DMS 273 (cell line): ENCODE measurements around the gene ATXN7L1.
"Not testable (repeated sequence)": the region's sequence is repeated elsewhere in the genome, so short reads cannot be mapped to it uniquely, and the experiment has no call there.

ENCODE experiments used
- DNase-seq: peaks from one replicate; lab custom pipeline; 2025; ENCODE audit not compliant: unreplicated experiment; lab: John Stamatoyannopoulos, UW

The ATXN7L1 gene

DNA sequence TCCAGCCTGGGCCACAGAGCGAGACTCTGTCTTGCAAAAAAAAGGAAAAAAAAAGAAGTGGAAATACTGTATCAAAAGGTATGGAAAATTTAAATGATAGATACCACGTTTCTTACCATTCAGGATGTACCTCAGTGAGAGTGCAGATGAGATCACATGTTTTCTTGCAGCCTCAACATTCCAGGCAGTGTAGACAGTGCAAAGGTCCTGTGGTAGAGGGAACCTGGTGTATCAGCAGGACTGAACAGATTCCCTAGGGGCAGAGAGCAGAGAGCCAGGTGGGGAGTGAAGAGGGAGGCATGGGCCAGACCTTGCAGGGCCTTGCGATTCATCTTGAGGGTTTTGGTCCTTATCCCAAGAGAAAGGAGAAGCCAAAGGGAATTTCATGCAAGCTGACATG, 17.7 kb upstream of the ATXN7L1 start:
- DNase-seq, result no peak

DNA sequence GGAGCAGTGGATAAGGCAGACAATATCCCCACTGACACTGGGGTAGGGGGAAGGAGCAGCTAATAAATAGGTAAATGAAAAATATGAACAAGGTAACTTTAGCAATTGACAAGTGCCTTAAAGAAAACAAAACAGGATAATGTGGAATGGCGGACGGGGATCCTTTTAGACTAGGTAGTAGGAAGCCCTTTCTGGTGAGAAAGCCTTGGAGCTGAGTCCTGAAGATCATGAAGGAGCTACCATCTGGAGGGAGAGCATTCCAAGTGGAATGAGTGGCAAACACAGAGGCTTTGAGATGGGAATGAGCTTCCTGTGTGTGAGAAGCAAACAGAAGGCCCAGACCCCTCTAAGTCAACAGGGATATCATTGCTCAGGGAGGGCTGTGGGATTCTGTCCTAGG, 16.0 kb upstream of the ATXN7L1 start:
- DNase-seq, result no peak

DNA sequence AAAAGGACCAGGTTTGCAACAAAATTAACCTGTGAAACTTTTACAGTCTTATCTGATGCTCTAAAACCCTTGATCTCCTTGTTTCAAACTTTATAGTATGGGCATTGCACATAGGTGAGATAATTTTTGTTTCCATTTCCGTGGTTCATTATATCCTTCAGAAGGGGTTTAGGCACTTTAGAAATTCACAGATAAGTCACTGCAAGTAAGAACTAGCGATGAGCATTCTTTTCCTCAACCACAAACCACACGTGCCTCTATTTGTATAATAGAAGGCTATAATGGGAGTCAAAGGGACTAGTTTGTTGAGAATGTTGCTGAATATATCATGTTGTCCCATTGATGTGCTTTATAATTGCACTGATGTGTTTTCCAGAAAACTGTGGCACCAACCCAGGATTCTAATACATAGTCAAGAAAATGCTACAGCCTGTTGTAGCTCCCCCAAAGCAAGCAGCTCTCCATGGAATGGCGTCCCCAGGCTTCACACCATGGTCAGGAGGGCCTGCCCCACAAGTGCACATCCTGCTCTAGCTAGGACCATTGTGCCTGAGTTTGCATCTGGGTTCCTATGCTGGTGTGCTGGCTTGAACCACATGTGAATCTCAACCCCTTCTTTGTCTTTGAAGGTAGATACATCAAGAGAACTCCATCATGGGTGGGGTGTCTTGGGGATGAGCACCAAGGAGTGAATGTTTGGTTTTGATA, 14.0 kb upstream of the ATXN7L1 start:
- DNase-seq, result no peak

DNA sequence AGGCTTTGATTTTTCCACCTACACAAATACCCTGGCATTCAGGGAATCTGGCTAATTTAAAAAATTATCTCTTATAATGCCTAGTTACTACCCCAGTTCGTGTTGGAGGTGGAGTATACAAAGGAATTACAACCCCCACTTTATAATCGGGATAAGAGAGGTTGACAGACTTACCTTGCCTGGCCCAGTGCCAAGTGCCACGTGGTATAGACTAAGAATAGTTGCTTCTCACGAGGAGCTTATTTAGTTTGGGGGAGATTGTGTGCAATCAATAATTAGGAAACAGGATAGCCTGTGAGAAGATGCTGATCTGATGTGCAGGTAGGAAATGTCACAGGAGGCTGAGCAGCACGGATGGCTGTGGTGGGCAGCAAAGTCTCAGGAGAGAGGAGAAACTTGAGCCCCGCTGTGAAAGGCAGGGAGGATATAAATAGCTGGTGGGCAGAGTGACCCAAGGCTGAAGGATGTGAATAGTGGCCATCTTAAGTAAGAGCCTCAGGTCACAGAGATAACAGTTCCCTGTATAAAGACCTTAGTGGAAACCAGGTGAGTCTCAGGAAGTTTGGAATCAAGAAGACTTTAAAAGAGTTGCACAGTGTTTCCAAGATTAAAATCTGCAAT, 11.3 kb upstream of the ATXN7L1 start:
- peak; percentile 53 for DNase-seq

DNA sequence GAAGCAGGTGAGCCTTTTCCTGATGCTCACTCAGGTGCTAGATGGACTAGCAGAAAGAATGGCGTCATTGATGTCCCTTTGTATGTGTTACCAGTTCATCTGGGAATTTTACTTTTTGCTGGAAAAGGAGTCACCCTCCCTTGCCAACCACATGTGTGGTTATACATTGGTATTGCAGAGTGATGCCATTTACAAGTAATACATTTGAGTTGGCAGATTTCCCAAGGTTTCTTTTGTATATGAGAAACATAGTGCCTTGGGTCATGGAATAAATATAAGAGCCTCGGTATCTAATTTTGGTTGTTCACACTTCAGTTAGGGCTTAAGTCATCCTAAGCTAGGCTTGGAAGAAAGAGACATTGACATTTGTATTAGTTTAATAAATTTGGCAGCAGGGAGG, 10.4 kb upstream of the ATXN7L1 start:
- DNase-seq, result peak; percentile 60

DNA sequence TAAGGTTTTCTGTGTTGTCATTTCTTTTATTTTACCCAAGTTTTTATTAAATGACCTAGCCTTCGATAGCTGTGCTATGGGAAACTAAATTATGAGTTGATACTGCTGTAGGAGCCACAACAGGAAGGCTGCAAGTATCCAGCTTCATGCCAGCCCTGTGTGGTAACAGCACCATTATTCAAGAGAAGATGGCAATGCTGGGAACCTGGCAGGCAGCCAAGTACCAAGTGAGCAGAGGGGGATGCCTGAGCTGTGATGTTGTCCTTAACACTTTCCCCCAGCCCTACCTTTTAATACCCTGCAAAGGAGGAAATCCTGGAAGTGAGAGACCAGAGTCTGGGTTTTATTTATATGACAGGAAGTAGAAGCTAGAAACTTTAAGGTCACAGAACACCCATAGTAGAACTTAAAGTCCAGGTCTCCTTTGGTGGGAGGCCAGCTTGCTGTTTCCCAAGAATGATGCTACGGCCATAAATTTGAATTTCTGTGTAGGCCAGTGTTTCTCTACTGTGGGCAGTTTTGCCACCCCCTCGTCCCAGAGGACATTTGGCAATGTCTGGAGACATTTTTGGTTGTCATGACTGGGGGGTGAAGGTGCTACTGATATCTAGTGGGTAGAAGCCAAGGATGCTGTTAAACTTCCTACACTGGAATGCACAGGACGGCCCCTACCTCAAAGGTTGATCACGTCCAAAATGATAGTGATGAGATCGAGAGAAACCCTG, 9.2 kb upstream of the ATXN7L1 start:
- peak; percentile 84 for DNase-seq

DNA sequence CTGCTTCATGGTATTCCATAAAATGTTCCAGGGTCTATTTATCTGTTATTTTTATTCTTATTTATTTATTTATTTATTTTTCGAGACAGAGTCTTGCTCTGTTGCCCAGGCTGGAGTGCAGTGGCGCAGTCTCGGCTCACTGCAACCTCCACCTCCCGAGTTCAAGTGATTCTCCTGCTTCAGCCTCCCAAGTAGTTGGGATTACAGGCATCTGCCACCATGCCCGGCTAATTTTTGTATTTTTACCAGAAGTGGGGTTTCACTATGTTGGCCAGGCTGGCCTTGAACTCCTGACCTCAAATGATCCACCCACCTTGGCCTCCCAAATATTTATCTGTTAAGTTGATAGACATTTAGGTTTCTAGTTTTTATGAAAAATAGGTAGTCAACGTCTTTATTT, 6.8 kb upstream of the ATXN7L1 start:
- DNase-seq, result not testable (repeated sequence)

DNA sequence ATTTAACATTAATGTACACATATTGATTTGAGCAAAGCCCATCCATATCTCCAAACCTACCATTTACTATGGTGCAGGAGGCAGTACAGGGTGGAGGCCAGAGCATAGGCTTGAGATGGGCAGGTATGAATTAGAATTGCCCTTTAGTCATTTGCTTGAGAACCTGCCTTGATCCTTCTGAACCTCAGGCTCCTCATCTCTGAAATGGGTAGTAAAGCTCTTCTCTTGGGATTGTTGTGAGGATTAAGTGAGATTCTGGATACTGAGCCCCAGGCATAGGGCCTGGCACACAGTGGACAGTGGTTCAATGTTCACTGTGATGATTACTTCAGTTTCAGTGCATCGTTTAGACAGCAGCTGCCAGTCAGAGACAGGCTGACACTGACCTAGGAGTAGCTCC, 5.0 kb upstream of the ATXN7L1 start:
- no peak for DNase-seq

DNA sequence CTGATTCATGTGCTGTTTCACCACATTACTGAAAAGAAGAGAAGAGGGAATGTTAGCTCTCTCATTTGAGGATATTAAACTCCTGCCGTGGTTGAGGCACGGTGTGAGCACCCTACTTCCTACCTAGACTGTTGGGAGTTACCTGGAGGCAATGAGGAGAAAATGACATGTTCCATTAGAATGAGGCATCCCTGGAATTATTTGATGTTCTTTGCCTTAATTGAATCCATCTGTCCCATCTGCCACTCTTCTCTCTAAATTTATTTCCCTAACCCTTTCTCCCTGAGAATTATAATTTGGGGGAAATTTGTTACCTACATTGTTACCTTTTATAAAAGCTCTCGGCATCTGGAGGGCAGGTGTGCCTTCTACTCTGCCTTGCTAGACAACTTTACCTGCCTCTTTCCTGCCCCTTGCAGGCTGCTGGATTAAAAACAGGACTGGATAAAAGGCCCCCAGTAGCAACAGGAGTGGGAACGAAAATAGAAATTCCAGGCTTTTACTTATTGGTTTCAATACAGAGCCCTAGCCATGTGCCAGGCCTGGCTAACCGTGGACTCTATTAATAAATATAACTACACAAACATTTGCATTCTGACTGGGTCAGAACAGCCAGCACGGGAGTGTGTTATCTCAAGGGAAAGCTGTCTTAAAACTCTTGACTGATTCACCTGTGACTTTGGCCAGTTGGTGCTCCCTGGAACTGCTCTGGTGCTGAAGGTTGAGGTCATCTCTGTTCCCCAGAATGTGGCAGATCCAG, 4.4 kb upstream of the ATXN7L1 start:
- peak; percentile 43 for DNase-seq

DNA sequence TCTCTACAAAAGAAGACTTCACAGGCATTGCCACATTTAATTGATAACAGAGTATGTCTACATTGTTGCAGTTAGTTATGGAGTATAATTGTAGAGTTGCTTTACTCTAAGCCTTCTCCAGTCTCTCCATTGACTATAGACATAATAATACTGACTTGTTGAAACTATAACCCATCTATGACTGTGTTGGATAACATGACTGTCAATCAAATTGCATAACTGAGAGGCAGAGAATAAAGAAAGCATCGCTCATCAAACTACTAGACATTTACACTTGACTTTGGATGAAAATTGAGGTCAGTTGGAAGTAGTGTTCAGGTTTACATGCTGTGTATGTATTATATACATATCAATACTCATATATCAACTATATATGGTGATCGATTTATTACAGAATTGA, 3.4 kb upstream of the ATXN7L1 start:
- no peak for DNase-seq

DNA sequence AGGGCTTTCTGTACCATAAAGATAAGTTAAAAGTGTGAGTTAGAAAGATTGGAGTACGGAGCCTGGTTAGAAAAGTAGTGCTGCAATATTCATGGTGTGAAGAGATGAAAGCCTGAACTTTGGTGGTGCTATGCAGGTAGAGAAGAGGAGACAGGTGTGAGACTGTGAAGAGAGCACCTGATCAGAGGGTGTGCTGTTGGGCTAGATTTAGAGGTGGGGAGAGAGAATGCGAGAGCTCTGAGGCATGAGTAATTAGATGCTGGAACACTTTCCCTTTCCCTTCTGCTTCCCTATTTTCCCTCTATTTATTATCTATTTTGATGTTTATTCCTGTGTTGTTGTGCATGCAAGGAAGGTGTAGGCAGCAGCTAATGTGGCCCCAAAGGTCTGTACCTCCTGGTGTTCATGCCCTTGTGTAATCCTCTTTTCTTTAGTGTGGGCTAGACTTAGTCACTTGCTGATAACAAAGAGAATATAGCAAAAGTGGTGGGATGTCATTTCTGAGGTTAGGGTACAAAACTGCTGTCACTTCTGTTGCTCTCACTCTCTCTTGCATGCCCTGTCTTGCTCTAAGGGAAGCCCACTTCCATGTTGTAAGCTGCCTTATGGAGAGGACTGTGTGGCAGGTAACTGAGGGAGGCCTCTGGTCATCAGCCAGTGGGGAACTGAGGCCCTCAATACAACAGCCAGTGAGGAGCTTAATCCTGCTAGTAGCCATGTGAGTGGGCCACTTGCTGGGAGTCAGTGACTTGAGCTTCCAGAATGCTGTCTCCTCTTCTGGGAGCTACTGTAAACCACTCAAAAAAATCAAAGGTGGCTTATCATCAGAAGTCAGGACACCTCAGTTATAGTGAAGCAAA, 2.6 kb upstream of the ATXN7L1 start:
- no peak for DNase-seq

DNA sequence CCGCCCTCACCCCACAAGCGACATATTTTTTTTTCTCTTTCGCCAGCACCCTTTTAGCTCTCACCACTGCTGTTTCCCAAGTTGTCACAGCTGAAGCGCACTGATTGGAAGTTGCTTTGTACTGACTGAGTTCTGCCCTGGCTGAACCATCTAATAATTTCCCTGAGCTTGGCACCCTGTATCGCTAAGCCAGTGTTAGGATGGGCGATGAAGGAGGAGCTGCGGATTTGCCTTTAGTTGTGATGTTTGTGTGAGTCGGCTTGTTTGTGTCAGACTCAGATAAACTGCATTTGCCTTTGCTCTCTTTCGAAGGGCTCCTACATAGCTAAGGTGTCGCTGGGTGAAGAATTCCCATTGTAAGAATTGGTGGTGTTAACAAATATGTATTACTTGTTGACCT, 1.3 kb upstream of the ATXN7L1 start:
- no peak for DNase-seq

DNA sequence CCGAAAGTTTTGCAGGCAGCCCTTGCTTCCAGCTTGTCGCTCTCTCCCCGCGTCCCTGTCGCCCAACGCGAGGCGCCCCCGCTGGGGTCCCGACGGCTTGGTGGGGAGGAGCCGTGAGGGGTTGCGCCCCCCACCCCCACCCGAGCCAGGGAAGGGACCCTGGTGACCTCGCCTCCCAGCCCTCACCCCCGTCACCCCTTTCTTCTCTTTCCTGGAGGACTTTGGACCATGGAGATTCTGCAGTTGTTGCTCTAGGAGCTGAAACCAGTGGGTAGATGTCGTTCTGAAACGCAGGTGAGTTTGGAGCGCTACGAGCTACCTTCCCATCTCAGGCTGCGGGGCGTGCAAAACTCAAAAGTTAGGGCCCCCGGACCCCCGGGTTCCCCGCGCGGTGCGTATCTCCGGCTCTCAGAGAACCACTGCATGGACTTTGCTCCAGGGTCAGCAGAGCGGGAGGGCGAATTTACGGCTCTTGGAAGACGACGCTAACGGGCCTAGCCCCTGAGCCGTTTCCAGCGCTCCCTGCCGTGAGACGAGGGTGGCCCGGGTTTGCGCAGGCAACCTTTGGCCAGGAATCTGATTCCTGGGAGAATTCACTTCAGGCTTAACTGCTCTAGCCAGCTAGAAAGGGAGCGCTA, 684 bp upstream of the ATXN7L1 start:
- peak; percentile 85 for DNase-seq

DNA sequence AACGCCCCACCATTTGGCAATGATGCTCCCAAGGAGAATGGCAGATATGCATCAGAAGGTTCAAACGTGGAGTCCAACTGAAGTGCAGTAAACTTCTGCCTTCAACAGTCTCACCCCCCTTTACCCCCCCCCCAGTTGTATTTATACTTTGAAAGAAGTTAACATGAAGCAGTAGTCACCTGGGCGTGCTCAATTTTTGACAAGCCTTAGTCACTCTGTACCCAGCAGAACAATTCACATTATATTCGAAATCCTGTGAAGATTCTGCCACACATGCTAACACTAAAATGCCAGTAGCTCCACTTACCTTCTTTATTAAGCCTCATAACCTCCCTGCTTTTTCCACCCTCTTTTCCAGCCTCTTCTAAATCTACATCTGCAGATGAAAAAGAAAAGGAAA, 894 bp downstream of the ATXN7L1 start:
- DNase-seq, result no peak

DNA sequence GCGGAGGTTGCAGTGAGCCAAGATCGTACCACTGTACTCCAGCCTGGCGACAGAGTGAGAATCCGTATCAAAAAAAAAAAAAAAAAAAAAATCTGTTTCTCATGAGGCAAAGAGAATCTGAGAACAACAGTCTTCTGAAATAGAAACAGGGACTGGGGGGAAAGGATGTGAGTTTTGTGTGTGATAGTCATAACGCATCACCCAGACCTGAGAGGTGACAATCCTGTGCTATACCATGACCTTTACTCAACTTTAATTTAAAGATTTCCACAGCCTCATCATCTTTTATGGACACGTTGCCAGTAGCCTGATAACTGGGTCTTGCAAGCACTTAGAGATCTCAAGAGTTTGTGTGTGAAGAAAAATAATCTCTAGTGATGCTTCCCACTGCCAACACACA, 2.3 kb downstream of the ATXN7L1 start:
- DNase-seq, result no peak

DNA sequence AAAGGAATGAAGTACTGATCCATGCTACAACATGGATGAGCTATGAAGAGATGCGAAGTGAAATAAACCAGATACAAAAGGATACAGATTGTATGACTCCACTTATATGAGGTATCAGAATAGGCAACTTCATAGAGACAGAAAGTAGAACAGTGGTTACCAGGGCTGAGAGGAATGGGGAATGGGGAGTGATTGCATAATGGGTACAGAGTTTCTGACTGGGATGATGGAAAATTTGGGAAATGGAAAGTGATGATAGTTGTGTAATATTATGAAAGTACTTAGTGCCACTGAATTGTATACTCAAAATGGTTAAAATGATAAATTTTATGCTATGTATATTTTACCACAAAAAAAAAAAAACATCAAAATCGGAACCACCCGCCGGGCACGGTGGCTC, 3.9 kb downstream of the ATXN7L1 start:
- no peak for DNase-seq

DNA sequence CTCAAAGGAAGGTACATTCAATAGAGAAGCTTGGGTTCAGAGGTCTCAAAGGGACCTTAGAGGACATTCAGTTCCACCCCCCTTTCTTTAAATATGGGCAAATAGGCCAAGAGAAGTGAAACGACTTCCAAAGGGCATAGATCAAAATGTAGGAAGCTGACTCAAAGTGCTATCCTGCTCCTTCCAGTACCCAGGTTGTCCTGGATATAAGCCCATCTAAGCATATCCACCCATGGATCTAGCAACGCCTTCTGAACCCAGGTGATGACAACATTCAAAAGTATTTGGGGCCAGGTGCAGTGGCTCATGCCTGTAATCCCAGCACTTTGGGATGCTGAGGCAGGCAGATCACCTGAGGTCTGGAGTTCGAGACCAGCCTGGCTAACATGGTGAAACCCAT, 5.3 kb downstream of the ATXN7L1 start:
- no peak for DNase-seq

DNA sequence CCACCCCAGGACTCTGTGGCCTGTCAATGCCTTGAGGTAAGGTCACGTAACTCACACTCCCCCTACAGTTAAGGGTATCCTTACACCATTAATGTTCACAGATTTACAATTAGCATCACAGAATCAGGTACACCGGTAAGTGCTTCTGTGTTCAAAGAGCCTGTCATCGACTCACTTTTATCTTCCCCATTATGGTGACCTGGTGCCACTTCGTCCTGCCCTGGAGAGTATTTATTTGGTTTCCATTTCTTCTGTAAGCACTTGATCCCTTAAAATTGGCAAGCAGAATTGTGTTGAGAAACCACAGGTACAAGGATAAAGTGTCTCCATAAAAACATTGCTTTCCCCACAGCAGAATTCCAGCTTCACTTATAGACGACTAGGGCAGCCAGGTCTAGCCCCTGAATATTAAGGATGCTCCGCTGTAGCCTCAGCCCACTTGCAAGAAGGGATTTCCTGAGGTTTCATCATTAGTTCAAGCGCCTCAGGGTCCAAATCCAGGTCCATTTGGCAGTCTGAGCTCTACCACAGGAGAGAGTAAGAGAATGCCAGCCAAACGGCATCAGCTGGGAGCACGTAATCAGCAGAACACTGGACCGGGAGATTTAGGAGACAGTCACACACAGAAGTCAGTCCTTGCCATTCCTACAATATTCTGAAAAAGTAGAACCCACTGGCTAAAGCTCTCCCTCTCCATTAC, 10.1 kb downstream of the ATXN7L1 start:
- DNase-seq, result no peak

DNA sequence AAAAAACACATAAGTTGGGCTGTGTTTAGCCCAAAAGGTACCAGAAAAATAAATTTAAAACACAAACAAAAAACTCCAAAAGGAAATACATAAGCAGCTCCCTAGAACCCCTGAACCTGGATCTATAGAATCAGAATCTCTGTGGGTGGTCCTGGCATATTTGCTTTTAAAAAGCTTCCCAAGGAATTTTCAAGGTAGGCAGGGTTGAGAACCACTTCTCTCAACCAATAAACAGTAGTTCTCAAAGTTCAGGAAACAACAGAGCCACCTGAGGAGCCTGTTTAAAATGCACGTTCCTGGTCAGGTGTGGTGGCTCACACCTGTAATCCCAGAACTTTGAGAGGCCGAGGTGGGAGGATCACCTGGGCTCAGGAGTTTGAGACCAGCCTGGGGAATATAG, 12.5 kb downstream of the ATXN7L1 start:
- DNase-seq, result no peak

DNA sequence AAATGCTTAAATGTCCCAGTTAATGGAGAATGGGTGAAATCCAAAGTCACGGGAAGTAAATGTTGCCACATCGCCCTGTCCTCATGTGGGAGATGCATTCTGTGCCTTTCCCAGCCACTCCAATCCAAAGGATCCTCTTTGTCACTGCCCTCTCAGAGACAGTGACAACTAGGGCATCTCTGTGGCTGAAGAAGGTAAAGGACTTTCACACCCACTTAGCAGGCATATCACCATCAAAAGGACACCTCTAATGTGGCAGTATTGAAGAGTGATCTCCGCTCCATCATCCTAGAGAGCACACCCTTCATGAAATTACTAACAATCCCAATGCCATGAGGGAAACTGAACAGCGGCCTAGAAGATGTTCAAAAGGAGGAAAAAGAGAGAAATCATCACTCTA, 13.6 kb downstream of the ATXN7L1 start:
- DNase-seq, result no peak
